Astrocyte (in vitro differentiated cells and primary cell): Measurements from ENCODE around the gene IVD.

Source experiments
- CTCF ChIP-seq: IDR thresholded peaks from 2 replicates; pipeline ENCODE4 v1.5.1; 2011; ENCODE audit warnings: low read depth, mild to moderate bottlenecking, inconsistent platforms, low read length, moderate library complexity; ENCODE audit not compliant: insufficient read depth
- EZH2 ChIP-seq: IDR thresholded peaks from 2 replicates; pipeline ENCODE4 v1.6.1; 2012; ENCODE audit warnings: mild to moderate bottlenecking, low read length, inconsistent platforms; ENCODE audit not compliant: insufficient read depth

DNA sequence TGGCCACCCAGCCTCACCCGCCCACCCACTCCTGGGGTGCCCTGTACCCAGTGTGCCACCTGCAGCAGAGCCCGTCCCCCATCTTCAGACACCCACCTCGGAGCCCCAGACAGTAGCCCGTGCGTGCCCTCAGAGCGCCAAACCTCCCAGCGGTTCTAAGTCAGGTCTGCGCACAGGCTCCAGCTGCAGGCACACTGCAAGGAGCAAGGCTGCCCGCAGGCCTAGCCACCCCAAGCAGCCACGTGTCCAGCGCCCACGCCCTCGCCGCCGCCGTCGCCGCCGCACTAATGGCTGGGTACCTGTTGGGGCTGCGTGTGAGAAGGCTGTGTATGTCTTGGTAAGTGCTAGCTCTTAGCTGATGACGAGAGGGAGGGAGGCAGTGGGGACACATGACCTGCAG lies 56.4 kb downstream of the IVD start:
- TF ChIP-seq CTCF (no peak), EZH2 (no peak)
